B cell (primary cell): Measurements from ENCODE around the gene SLF2. TPM values are rescaled to one million over a fixed set of nuclear protein-coding genes. Genes with fewer than 3 reads are reported as not detected.

Experiments used
- ATAC-seq: fragments of 200-7000 bp; cut with Tn5 transposase; one replicate; pipeline ENCODE4 v1.10.0; 2021; ENCODE audit warnings: low read depth, mild to moderate bottlenecking, moderate number of reproducible peaks, moderate library complexity
- CTCF ChIA-PET: fragments of 350-600 bp; sonication (Branson Sonifier 250); formaldehyde crosslinking; loops from one replicate; lab custom pipeline; 2021; ENCODE audit warnings: antibody characterized with exemption, inconsistent platforms; lab: Charles Lee
- POLR2A ChIA-PET: fragments of 350-600 bp; sonication (Branson Sonifier 250); formaldehyde crosslinking; loops from one replicate; lab custom pipeline; 2021; ENCODE audit warnings: antibody characterized with exemption; lab: Charles Lee
- DNase-seq: peaks from one replicate; pipeline ENCODE4 v3.0.0; 2013
- H2AFZ ChIP-seq: 2 replicates; pipeline ENCODE4 v1.6.1; 2012; ENCODE audit warnings: mild to moderate bottlenecking, low read depth, low read length; ENCODE audit not compliant: insufficient read depth, poor library complexity, severe bottlenecking
- H3K27ac ChIP-seq, 2 donors: 1 replicate in 1 of 2; 2 replicates in 1 of 2; pipeline ENCODE4 v1.5.1; 2012 to 2013; ENCODE audit warnings: low read length in 2 of 2, mild to moderate bottlenecking in 2 of 2, moderate library complexity in 1 of 2
- H3K27me3 ChIP-seq, 4 experiments: fragments of 200-600 bp in 1 of 4; sonication (generic) in 1 of 4; replicated peaks in 1 of 4; 1 replicate in 2 of 4; 2 replicates in 2 of 4; pipeline versions ENCODE4 v1.6.1 to v1.7.0; 2013 to 2016; ENCODE audit warnings: low read length in 3 of 4, mild to moderate bottlenecking in 2 of 4, mixed read lengths in 1 of 4, moderate library complexity in 1 of 4; ENCODE audit not compliant: insufficient read depth in 4 of 4, control insufficient read depth in 3 of 4; ENCODE audit errors: control extremely low read depth in 1 of 4
- H3K36me3 ChIP-seq, 2 experiments: replicated peaks in 1 of 2; 1 replicate in 1 of 2; 2 replicates in 1 of 2; pipeline versions ENCODE4 v1.6.1 to v1.7.1; 2013; ENCODE audit warnings: low read length in 1 of 2; ENCODE audit not compliant: insufficient read depth in 2 of 2, control insufficient read depth in 1 of 2; ENCODE audit errors: control extremely low read depth in 1 of 2, extremely low read depth in 1 of 2
- H3K4me1 ChIP-seq, 2 donors: fragments of 200-600 bp in 1 of 2; sonication (generic) in 1 of 2; 1 replicate in 1 of 2; 2 replicates in 1 of 2; pipeline versions ENCODE4 v1.5.1 to v1.6.1; 2013 to 2017; ENCODE audit warnings: low read length in 2 of 2; ENCODE audit not compliant: control insufficient read depth in 2 of 2, insufficient read depth in 2 of 2
- H3K4me2 ChIP-seq: replicated peaks from 2 replicates; pipeline ENCODE3; 2012; ENCODE audit warnings: mild to moderate bottlenecking, low read depth, low read length; ENCODE audit not compliant: poor library complexity, severe bottlenecking
- H3K4me3 ChIP-seq, 5 experiments: fragments of 200-600 bp in 1 of 5; sonication (generic) in 1 of 5; 1 replicate in 3 of 5; 2 replicates in 2 of 5; pipeline versions ENCODE4 v1.5.1 to v1.7.0; 2011 to 2016; ENCODE audit warnings: low read length in 4 of 5, mild to moderate bottlenecking in 4 of 5, low read depth in 2 of 5, control low read depth in 1 of 5, moderate library complexity in 1 of 5; ENCODE audit not compliant: insufficient read depth in 1 of 5; ENCODE audit errors: control extremely low read depth in 1 of 5, extremely low read depth in 1 of 5
- H3K79me2 ChIP-seq: fragments of 200-600 bp; sonication (generic); one replicate; pipeline ENCODE4 v1.6.0; 2016; ENCODE audit warnings: low read length; ENCODE audit not compliant: control insufficient read depth, insufficient read depth
- H3K9ac ChIP-seq: fragments of 200-600 bp; sonication (generic); 2 replicates; pipeline ENCODE4 v1.6.1; 2017; ENCODE audit warnings: mild to moderate bottlenecking, low read length, moderate library complexity
- H3K9me3 ChIP-seq, 3 donors: one replicate each; pipeline versions ENCODE4 v1.6.1 to v1.7.1; 2013; ENCODE audit warnings: low read length in 2 of 3; ENCODE audit not compliant: control insufficient read depth in 2 of 3, insufficient read depth in 1 of 3; ENCODE audit errors: control extremely low read depth in 1 of 3
- H4K20me1 ChIP-seq: 2 replicates; pipeline ENCODE4 v1.6.0; 2012; ENCODE audit warnings: mild to moderate bottlenecking, low read length; ENCODE audit not compliant: insufficient read depth, control insufficient read depth, poor library complexity, severe bottlenecking
- H3K27ac Mint-ChIP-seq: one replicate; pipeline ENCODE4 v1.8.0; 2021; ENCODE audit warnings: mixed read lengths
- H3K27me3 Mint-ChIP-seq: one replicate; pipeline ENCODE4 v1.8.0; 2021; ENCODE audit warnings: mixed read lengths
- H3K4me1 Mint-ChIP-seq: one replicate; pipeline ENCODE4 v1.8.0; 2021; ENCODE audit warnings: mixed read lengths
- H3K4me3 Mint-ChIP-seq: one replicate; pipeline ENCODE4 v1.8.0; 2021; ENCODE audit warnings: mixed read lengths
- H3K9me3 Mint-ChIP-seq: one replicate; pipeline ENCODE4 v1.8.0; 2022; ENCODE audit warnings: mixed read lengths; ENCODE audit not compliant: insufficient read depth
- EZH2 ChIP-seq: IDR thresholded peaks from 2 replicates; pipeline ENCODE4 v1.6.1; 2012; ENCODE audit warnings: borderline replicate concordance, low read depth, mild to moderate bottlenecking, moderate library complexity, low read length; ENCODE audit not compliant: insufficient read depth, poor library complexity, severe bottlenecking
- WGBS: methylation state at CpG from one replicate; pipeline ENCODE4 v1.1.5; 2013; ENCODE audit warnings: missing lambda C conversion rate; ENCODE audit not compliant: insufficient coverage; 5-methylcytosine and 5-hydroxymethylcytosine counted together
- intact Hi-C: fragments of 100-400 bp; cut with micrococcal nuclease; formaldehyde crosslinking; loops from one replicate; pipeline ENCODE4 v1.10.0; 2022
- polyA plus RNA-seq: library from polyadenylated mRNA; depleted of rRNA; stranded (reverse); fragments of >200 nt; gene quantifications from 2 replicates; pipeline ENCODE4 v1.2.3, GENCODE V29; 2012
- total RNA-seq, 2 donors: library from RNA; stranded (reverse); fragments of 120-200 nt in 1 of 2; gene quantifications; 1 replicate in 1 of 2; 2 replicates in 1 of 2; pipeline versions ENCODE4 v1.2.3 to v1.2.4, GENCODE V29; 2013 to 2022
- TF ChIP-seq, protein P1 (sequence below): fragments of 200-600 bp; IDR thresholded peaks from one replicate; pipeline ENCODE4 v1.8.0; 2022; ENCODE audit warnings: antibody characterized with exemption, mild to moderate bottlenecking

Gene SLF2
- total and polyA plus RNA-seq, 2 donors (not counting 1 experiment from before 2014, with no cell fraction given) = 11.8 to 65.6 TPM

DNA sequence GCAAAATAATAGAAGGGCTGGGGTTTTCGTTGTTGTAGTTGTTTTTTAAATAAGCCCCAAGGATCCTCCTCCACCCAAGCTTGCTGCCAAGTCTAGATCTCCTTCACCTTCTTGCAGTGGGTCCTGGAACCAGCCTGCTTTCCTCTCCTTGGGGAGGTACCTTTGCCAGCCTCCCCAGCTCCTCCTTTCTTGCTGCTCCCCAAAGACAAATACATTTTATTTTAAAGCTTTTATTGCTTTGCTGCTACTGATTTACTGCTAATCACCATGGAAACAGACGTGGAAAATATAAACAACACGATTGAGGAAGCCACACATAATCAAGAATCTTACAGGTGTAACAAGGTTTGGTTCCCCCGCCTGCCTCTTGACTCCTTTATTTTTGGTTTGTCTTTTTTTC, 17.4 kb upstream of the SLF2 start:
- peak overlapping the region; percentile 12 for H3K27ac Mint-ChIP-seq

DNA sequence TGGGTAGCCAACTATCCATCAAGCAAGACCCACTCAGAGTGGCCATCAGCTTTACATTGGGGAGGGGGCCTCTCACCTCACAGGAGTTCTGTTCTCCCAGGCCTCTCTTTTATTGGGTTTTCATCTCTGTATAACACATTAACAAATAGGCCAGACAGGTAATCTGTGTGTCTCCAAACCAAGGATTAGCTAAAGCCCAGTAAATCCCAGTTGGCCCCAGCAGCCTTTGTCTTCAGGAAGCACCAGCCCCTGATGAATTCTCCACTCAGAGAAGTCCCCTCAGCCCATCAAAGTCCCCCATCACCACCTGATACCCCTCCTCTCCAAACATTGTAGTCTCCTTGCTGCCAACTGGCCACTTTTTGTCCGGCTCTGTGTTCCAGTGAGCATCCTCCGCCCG, 16.9 kb upstream of the SLF2 start:
- Histone ChIP-seq H3K4me3 (no peak overlapping the region), H3K79me2 (no peaks in the 10 kb centered on the region), H3K4me1 (peaks cover 11 to 19% of the 10 kb centered on the region in 2 donors), H3K9ac (no peak overlapping the region), H3K27ac (no peak overlapping the region), H3K36me3 (no peaks in the 10 kb centered on the region), H3K4me2 (peak overlapping the region; percentile 27), H2AFZ (peak overlapping the region; percentile 6), H3K27me3 (peaks cover 0 to 12% (median 5%) of the 10 kb centered on the region in 4 experiments), H3K9me3 (no peaks in the 10 kb centered on the region), H4K20me1 (no peaks in the 10 kb centered on the region)
- ChIA-PET POLR2A (no interaction called here), CTCF (no interaction called here)
- TF ChIP-seq, protein P1, sequence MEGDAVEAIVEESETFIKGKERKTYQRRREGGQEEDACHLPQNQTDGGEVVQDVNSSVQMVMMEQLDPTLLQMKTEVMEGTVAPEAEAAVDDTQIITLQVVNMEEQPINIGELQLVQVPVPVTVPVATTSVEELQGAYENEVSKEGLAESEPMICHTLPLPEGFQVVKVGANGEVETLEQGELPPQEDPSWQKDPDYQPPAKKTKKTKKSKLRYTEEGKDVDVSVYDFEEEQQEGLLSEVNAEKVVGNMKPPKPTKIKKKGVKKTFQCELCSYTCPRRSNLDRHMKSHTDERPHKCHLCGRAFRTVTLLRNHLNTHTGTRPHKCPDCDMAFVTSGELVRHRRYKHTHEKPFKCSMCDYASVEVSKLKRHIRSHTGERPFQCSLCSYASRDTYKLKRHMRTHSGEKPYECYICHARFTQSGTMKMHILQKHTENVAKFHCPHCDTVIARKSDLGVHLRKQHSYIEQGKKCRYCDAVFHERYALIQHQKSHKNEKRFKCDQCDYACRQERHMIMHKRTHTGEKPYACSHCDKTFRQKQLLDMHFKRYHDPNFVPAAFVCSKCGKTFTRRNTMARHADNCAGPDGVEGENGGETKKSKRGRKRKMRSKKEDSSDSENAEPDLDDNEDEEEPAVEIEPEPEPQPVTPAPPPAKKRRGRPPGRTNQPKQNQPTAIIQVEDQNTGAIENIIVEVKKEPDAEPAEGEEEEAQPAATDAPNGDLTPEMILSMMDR = no peak
- no peak for TF ChIP-seq EZH2
- no peaks in the 10 kb centered on the region for H3K9me3 Mint-ChIP-seq
- H3K27me3 Mint-ChIP-seq = peaks cover 13% of the 10 kb centered on the region
- intact Hi-C loops = no loop called here
- no peak overlapping the region for H3K27ac Mint-ChIP-seq
- WGBS = 91% methylated on average over 3 of the region's 3 CpGs
- no peak for ATAC-seq
- no peak overlapping the region for H3K4me3 Mint-ChIP-seq
- H3K4me1 Mint-ChIP-seq = peaks cover 15% of the 10 kb centered on the region
- DNase-seq = no peak

More for the DNA sequence above, 17.4 kb upstream of the SLF2 start:
- H3K9me3 ChIP-seq = no peaks in the 10 kb centered on the region
- POLR2A ChIA-PET = no interaction called here
- ATAC-seq = no peak
- H2AFZ ChIP-seq = peak overlapping the region; percentile 6
- peak overlapping the region in 1 of 2 donors; percentile 39 for H3K27ac ChIP-seq
- no peaks in the 10 kb centered on the region for H3K36me3 ChIP-seq
- peak overlapping the region; percentile 27 for H3K4me2 ChIP-seq
- TF ChIP-seq, protein P1 = no peak
- WGBS = 25% methylated on average over 2 of the region's 4 CpGs
- H3K4me1 ChIP-seq = peaks cover 11 to 19% of the 10 kb centered on the region in 2 donors
- H3K27me3 Mint-ChIP-seq = peaks cover 18% of the 10 kb centered on the region
- peaks cover 0 to 15% (median 8%) of the 10 kb centered on the region in 4 experiments for H3K27me3 ChIP-seq
- H4K20me1 ChIP-seq = no peaks in the 10 kb centered on the region
- H3K79me2 ChIP-seq = no peaks in the 10 kb centered on the region
- peaks cover 15% of the 10 kb centered on the region for H3K4me1 Mint-ChIP-seq
- peak; percentile 44 for DNase-seq
- H3K4me3 Mint-ChIP-seq = peak overlapping the region; percentile 44
- CTCF ChIA-PET = no interaction called here
- intact Hi-C loops = no loop called here
- H3K9me3 Mint-ChIP-seq = no peaks in the 10 kb centered on the region
- H3K9ac ChIP-seq = no peak overlapping the region
- no peak overlapping the region for H3K4me3 ChIP-seq
